Skeletal muscle cell (primary cell): Measurements from ENCODE around the gene MACC1.

ENCODE experiments used
- DNase-seq: peaks from one replicate; pipeline ENCODE4 v3.0.0-alpha.2; 2010; ENCODE audit warnings: low read depth
- H3K4me3 ChIP-seq: 2 replicates; pipeline ENCODE4 v1.5.1; 2011; ENCODE audit warnings: low read depth, mild to moderate bottlenecking, control low read depth, low read length, moderate library complexity

MACC1 gene

GRCh38 chr7:20217193-20217948 lies at the start of gene MACC1:
TSS of gene MACC1 (minus strand) at chr7:20217384. CDS start at chr7:20161862, 55,522 bp downstream.
- DNase-seq, result no peak
- H3K4me3 ChIP-seq, result no peak within 1 kb of the TSS

- DNase-seq, result no peak
These were observed 47.4 kb upstream of the MACC1 start for GRCh38 chr7:20264623-20265022.

GRCh38 chr7:20260223-20260622 lies 43.0 kb upstream of the MACC1 start:
- no peak overlapping the region for H3K4me3 ChIP-seq
- peak; percentile 18 for DNase-seq

More at GRCh38 chr7:20264623-20265022, 47.4 kb upstream of the MACC1 start:
- no peak overlapping the region for H3K4me3 ChIP-seq

- no peak for DNase-seq
- H3K4me3 ChIP-seq, result no peak overlapping the region
These were observed 40.0 kb upstream of the MACC1 start for GRCh38 chr7:20257212-20257611.

- no peak overlapping the region for H3K4me3 ChIP-seq
- no peak for DNase-seq
These were observed 32.7 kb upstream of the MACC1 start for GRCh38 chr7:20249920-20250319.

GRCh38 chr7:20249376-20249775 lies 32.2 kb upstream of the MACC1 start:
- no peak for DNase-seq
- no peak overlapping the region for H3K4me3 ChIP-seq

GRCh38 chr7:20246236-20246635 lies 29.1 kb upstream of the MACC1 start:
- no peak for DNase-seq
- no peak overlapping the region for H3K4me3 ChIP-seq

- no peak overlapping the region for H3K4me3 ChIP-seq
- no peak for DNase-seq
These were observed 27.3 kb upstream of the MACC1 start for GRCh38 chr7:20244334-20245120.

- no peak for DNase-seq
- no peak overlapping the region for H3K4me3 ChIP-seq
These were observed 24.7 kb upstream of the MACC1 start for GRCh38 chr7:20241911-20242261.

- no peak overlapping the region for H3K4me3 ChIP-seq
- DNase-seq, result peak; percentile 31
These were observed 24.2 kb upstream of the MACC1 start for GRCh38 chr7:20241194-20241910.

GRCh38 chr7:20240080-20240926 lies 23.1 kb upstream of the MACC1 start:
- no peak overlapping the region for H3K4me3 ChIP-seq
- DNase-seq, result no peak

- no peak for DNase-seq
- no peak overlapping the region for H3K4me3 ChIP-seq
These were observed 21.7 kb upstream of the MACC1 start for GRCh38 chr7:20238754-20239324.

- H3K4me3 ChIP-seq, result no peak overlapping the region
- DNase-seq, result no peak
These were observed 21.1 kb upstream of the MACC1 start for GRCh38 chr7:20238194-20238753.

GRCh38 chr7:20237464-20238193 lies 20.4 kb upstream of the MACC1 start:
- DNase-seq, result no peak
- H3K4me3 ChIP-seq, result no peak overlapping the region

GRCh38 chr7:20236790-20237189 lies 19.6 kb upstream of the MACC1 start:
- no peak overlapping the region for H3K4me3 ChIP-seq
- no peak for DNase-seq

GRCh38 chr7:20236043-20236442 lies 18.9 kb upstream of the MACC1 start:
- H3K4me3 ChIP-seq, result no peak overlapping the region
- no peak for DNase-seq

- no peak for DNase-seq
- no peak overlapping the region for H3K4me3 ChIP-seq
These were observed 18.1 kb upstream of the MACC1 start for GRCh38 chr7:20235288-20235687.

- DNase-seq, result no peak
- H3K4me3 ChIP-seq, result no peak overlapping the region
These were observed 16.2 kb upstream of the MACC1 start for GRCh38 chr7:20233362-20233761.
